ENCODE measurements around the gene PLB1. TPM values are rescaled to one million over a fixed set of nuclear protein-coding genes. Genes with fewer than 3 reads are reported as not detected.
A peak's percentile ranks its signal among the peaks of the same experiment; 100 is the strongest.

Gene PLB1
- total and polyA plus RNA-seq, 2 experiments from 2014 or later: 19.2 to 19.7 TPM

DNA sequence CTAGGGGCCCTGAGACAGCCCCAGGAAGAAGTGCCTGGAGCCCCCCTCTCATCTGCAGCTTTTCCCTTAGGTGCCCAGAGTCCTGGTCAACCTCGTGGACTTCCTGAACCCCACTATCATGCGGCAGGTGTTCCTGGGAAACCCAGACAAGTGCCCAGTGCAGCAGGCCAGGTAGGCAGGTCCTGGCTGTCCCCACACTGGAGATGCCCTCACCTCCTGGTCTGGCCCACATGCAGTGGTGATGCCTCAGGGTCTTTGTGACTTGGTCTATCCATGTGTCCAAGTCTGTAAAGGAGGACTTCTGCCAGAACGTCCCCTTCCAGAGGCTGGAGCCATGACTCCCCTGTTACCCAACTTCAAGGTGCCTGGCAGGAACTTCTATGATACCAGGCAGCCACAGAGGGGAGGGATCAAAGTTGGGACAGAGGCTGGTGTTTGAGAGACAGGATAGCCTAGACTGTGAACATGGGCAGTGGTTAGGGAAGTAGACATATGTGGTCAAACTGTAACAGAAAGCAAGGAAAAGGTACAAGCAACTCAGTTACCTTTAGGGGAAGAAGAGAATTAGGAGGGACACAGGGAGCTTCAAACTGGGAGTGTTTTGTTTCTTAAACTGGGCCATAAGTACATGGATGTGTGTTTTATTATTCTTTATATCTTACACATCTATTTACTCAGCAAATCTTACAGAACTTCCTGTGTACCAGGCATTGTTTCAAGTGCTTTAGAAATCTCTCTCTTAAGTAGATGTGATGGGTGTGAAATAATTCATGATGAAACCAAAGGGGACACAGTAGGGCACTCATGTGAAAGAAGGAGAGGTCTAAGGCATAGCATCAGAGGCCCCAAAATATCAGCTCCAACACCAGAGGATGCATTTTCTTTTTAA, 107.1 kb downstream of the PLB1 start:
- Histone ChIP-seq H3K27me3 (no peaks in the 10 kb centered on the region), H3K36me3 (replicated peaks; ENCODE audit: insufficient read depth, low read depth) (no peaks in the 10 kb centered on the region), H3K27ac (no peak overlapping the region), H3K4me3 (no peak overlapping the region), H3K4me2 (no peak overlapping the region), H4K20me1 (ENCODE audit: insufficient read depth, poor library complexity, severe bottlenecking) (no peaks in the 10 kb centered on the region), H3K4me1 (ENCODE audit: insufficient read depth) (peaks cover 11% of the 10 kb centered on the region), H3K79me2 (no peaks in the 10 kb centered on the region), H2AFZ (no peak overlapping the region), H3K9me3 (ENCODE audit: low read depth) (no peaks in the 10 kb centered on the region), H3K9me2 (replicated peaks; ENCODE audit: insufficient read depth) (no peaks in the 10 kb centered on the region)
- no peak for TF ChIP-seq EZH2phosphoT487 (IDR thresholded peaks at IDR 0.05; ENCODE audit: low read depth, severe bottlenecking, unreplicated experiment)
- TF ChIP-seq, protein P1, sequence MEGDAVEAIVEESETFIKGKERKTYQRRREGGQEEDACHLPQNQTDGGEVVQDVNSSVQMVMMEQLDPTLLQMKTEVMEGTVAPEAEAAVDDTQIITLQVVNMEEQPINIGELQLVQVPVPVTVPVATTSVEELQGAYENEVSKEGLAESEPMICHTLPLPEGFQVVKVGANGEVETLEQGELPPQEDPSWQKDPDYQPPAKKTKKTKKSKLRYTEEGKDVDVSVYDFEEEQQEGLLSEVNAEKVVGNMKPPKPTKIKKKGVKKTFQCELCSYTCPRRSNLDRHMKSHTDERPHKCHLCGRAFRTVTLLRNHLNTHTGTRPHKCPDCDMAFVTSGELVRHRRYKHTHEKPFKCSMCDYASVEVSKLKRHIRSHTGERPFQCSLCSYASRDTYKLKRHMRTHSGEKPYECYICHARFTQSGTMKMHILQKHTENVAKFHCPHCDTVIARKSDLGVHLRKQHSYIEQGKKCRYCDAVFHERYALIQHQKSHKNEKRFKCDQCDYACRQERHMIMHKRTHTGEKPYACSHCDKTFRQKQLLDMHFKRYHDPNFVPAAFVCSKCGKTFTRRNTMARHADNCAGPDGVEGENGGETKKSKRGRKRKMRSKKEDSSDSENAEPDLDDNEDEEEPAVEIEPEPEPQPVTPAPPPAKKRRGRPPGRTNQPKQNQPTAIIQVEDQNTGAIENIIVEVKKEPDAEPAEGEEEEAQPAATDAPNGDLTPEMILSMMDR (IDR thresholded peaks at IDR 0.05; ENCODE audit: poor library complexity): no peak
- TF ChIP-seq EZH2 (IDR thresholded peaks at IDR 0.05; ENCODE audit: borderline replicate concordance): no peak
- no peak for DNase-seq (ENCODE audit: low spot score)
- 96% methylated on average over 3 of the region's 3 CpGs for WGBS (ENCODE audit: low lambda C conversion rate, missing lambda C conversion rate)

DNA sequence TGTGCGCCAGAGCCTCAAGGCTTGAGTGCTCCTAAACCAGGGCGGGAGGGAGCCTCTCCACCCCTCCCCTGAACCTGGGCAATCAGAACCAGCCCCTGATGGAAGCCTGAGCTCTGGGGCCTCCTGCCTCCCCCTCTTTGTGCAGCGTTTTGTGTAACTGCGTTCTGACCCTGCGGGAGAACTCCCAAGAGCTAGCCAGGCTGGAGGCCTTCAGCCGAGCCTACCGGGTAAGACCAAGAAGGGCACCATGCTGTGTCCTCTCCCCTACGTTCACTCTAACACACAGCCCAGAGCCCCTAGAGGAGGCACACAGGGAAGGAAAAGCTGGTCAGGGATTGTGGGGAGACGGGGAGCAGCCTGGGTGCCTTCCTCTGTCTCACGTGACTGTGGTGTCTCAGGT, 108.0 kb downstream of the PLB1 start:
- WGBS (ENCODE audit: low lambda C conversion rate, missing lambda C conversion rate): 89% methylated on average over 10 of the region's 10 CpGs
- H3K9me2 ChIP-seq (replicated peaks; ENCODE audit: insufficient read depth): no peaks in the 10 kb centered on the region
- no peak overlapping the region for H3K4me3 ChIP-seq
- peaks cover 11% of the 10 kb centered on the region for H3K4me1 ChIP-seq (ENCODE audit: insufficient read depth)
- no peaks in the 10 kb centered on the region for H4K20me1 ChIP-seq (ENCODE audit: insufficient read depth, poor library complexity, severe bottlenecking)
- H2AFZ ChIP-seq: no peak overlapping the region
- DNase-seq (ENCODE audit: low spot score): no peak
- H3K36me3 ChIP-seq (replicated peaks; ENCODE audit: insufficient read depth, low read depth): no peaks in the 10 kb centered on the region
- no peaks in the 10 kb centered on the region for H3K79me2 ChIP-seq
- H3K9me3 ChIP-seq (ENCODE audit: low read depth): no peaks in the 10 kb centered on the region
- no peak overlapping the region for H3K4me2 ChIP-seq
- H3K27me3 ChIP-seq: no peaks in the 10 kb centered on the region
- TF ChIP-seq EZH2 (IDR thresholded peaks at IDR 0.05; ENCODE audit: borderline replicate concordance) (no peak), EZH2phosphoT487 (IDR thresholded peaks at IDR 0.05; ENCODE audit: low read depth, severe bottlenecking, unreplicated experiment) (no peak)
- TF ChIP-seq, protein P1 (IDR thresholded peaks at IDR 0.05; ENCODE audit: poor library complexity): no peak
- H3K27ac ChIP-seq: no peak overlapping the region

DNA sequence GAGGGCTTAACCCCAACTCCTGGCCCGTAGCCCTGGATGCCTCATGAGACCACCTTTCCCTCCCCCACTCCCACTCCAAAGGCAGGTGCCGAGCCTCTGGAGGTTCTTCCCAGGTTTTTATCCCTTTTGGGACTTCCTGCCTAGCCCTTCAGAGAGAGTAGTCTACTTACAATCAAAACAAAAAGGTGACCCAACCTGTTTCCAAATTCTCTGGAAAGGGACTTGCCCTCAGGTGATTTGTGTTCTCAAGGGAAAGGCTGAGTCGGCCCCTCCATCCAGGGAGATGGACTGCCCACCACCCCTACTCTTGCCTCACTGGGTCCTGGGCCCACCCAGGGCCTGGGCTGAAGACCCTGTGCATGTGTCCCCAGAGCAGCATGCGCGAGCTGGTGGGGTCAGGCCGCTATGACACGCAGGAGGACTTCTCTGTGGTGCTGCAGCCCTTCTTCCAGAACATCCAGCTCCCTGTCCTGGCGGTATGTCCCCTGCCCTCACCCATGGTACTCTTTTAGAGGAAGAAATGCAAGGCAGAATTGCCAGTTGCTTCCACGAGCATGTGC, 108.5 kb downstream of the PLB1 start:
- Histone ChIP-seq H3K27me3 (no peaks in the 10 kb centered on the region), H3K36me3 (replicated peaks; ENCODE audit: insufficient read depth, low read depth) (no peaks in the 10 kb centered on the region), H3K79me2 (no peaks in the 10 kb centered on the region), H2AFZ (no peak overlapping the region), H3K27ac (no peak overlapping the region), H3K4me3 (no peak overlapping the region), H3K4me1 (ENCODE audit: insufficient read depth) (peaks cover 11% of the 10 kb centered on the region), H3K4me2 (no peak overlapping the region), H3K9me3 (ENCODE audit: low read depth) (no peaks in the 10 kb centered on the region), H4K20me1 (ENCODE audit: insufficient read depth, poor library complexity, severe bottlenecking) (no peaks in the 10 kb centered on the region), H3K9me2 (replicated peaks; ENCODE audit: insufficient read depth) (no peaks in the 10 kb centered on the region)
- WGBS (ENCODE audit: low lambda C conversion rate, missing lambda C conversion rate): 94% methylated on average over 9 of the region's 9 CpGs
- TF ChIP-seq EZH2phosphoT487 (IDR thresholded peaks at IDR 0.05; ENCODE audit: low read depth, severe bottlenecking, unreplicated experiment): no peak
- DNase-seq (ENCODE audit: low spot score): no peak

DNA sequence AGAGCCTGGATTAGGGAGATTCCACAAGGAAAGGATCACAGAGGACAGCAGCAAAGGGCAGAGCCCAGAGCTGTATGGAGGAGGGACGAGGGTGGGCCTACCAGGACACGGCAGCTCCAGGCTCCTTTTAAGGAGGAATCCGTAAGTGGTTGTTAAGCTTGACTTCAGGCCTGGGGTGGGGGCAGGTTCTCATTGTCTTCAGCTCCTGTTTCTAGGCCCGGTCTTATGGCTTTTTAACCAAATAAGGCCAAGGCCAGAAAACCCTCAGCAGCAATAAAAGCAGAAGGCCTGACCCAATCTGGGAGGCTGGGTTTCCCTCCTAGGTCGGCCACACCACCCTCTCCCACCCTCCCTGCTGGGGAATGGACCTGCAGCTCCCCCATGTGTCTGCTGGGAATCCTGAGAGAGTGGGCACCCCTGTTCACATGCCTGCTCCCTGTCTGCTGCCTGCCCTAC, 111.2 kb downstream of the PLB1 start:
- Histone ChIP-seq H2AFZ (no peak overlapping the region), H3K9me2 (replicated peaks; ENCODE audit: insufficient read depth) (no peaks in the 10 kb centered on the region), H3K36me3 (replicated peaks; ENCODE audit: insufficient read depth, low read depth) (no peaks in the 10 kb centered on the region), H3K4me1 (ENCODE audit: insufficient read depth) (peaks cover 16% of the 10 kb centered on the region), H3K9me3 (ENCODE audit: low read depth) (no peaks in the 10 kb centered on the region), H3K4me2 (no peak overlapping the region), H3K27me3 (no peaks in the 10 kb centered on the region), H3K79me2 (no peaks in the 10 kb centered on the region), H3K27ac (peak overlapping the region; percentile 61), H4K20me1 (ENCODE audit: insufficient read depth, poor library complexity, severe bottlenecking) (no peaks in the 10 kb centered on the region), H3K4me3 (no peak overlapping the region)
- TF ChIP-seq EZH2 (IDR thresholded peaks at IDR 0.05; ENCODE audit: borderline replicate concordance) (no peak), EZH2phosphoT487 (IDR thresholded peaks at IDR 0.05; ENCODE audit: low read depth, severe bottlenecking, unreplicated experiment) (no peak)
- TF ChIP-seq, protein P1 (IDR thresholded peaks at IDR 0.05; ENCODE audit: poor library complexity): peak; percentile 11
- DNase-seq (ENCODE audit: low spot score): peak; percentile 48
- WGBS (ENCODE audit: low lambda C conversion rate, missing lambda C conversion rate): 33% methylated on average over 5 of the region's 5 CpGs
